HepG2 (cell line): ENCODE measurements around the gene LRPPRC. TPM values are rescaled to one million over a fixed set of nuclear protein-coding genes. Genes with fewer than 3 reads are reported as not detected.
A peak's percentile ranks its signal among the peaks of the same experiment; 100 is the strongest.

Experiments
- AHR ChIP-seq: IDR thresholded peaks from 2 replicates; pipeline ENCODE4 v1.6.1; 2018; ENCODE audit warnings: missing genetic modification reagents, missing compliant biosample characterization
- CC2D1A ChIP-seq: sonication (generic); formaldehyde crosslinking; IDR thresholded peaks from 2 replicates; pipeline ENCODE4 v1.8.1; 2023; ENCODE audit warnings: mild to moderate bottlenecking, missing genetic modification reagents
- CENPX ChIP-seq: sonication (generic); formaldehyde crosslinking; IDR thresholded peaks from 2 replicates; pipeline ENCODE4 v1.9.0; 2021; ENCODE audit warnings: mild to moderate bottlenecking, missing genetic modification reagents, moderate library complexity
- CHD2 ChIP-seq: IDR thresholded peaks from 2 replicates; pipeline ENCODE4 v1.6.1; 2011; ENCODE audit warnings: low read depth, low read length, improper control_type of control experiment
- GZF1 ChIP-seq: sonication (generic); formaldehyde crosslinking; IDR thresholded peaks from 2 replicates; pipeline ENCODE4 v1.5.1; 2020; ENCODE audit warnings: mild to moderate bottlenecking, missing genetic modification reagents
- HES4 ChIP-seq: sonication (generic); formaldehyde crosslinking; IDR thresholded peaks from 2 replicates; pipeline ENCODE4 v1.9.0; 2021; ENCODE audit warnings: mild to moderate bottlenecking, missing genetic modification reagents, borderline replicate concordance
- KAT2B ChIP-seq: fragments of 150-350 bp; IDR thresholded peaks from 2 replicates; pipeline ENCODE4 v1.6.1; 2014; ENCODE audit warnings: low read depth, low read length, borderline replicate concordance
- KAT7 ChIP-seq: IDR thresholded peaks from 2 replicates; pipeline ENCODE4 v1.6.1; 2018; ENCODE audit warnings: borderline replicate concordance, missing compliant biosample characterization
- KDM5B ChIP-seq: sonication (generic); formaldehyde crosslinking; IDR thresholded peaks from 2 replicates; pipeline ENCODE4 v1.4.0; 2020; ENCODE audit warnings: missing genetic modification reagents, mild to moderate bottlenecking, borderline replicate concordance
- MYNN ChIP-seq: sonication (generic); formaldehyde crosslinking; IDR thresholded peaks from 2 replicates; pipeline ENCODE4 v1.4.0; 2020; ENCODE audit warnings: mild to moderate bottlenecking, low read depth, missing genetic modification reagents
- PHF21A ChIP-seq: sonication (generic); formaldehyde crosslinking; IDR thresholded peaks from 2 replicates; pipeline ENCODE4 v1.5.0; 2020; ENCODE audit warnings: mild to moderate bottlenecking, missing genetic modification reagents
- SIX4 ChIP-seq: sonication (generic); formaldehyde crosslinking; IDR thresholded peaks from 2 replicates; pipeline ENCODE4 v1.4.0; 2020; ENCODE audit warnings: missing genetic modification reagents
- SNAI1 ChIP-seq: sonication (generic); formaldehyde crosslinking; IDR thresholded peaks from 2 replicates; pipeline ENCODE4 v1.5.0; 2020; ENCODE audit warnings: mild to moderate bottlenecking, missing genetic modification reagents, borderline replicate concordance
- SNRNP70 ChIP-seq: fragments of 200-400 bp; formaldehyde crosslinking; IDR thresholded peaks from 2 replicates; pipeline ENCODE4 v1.6.1; 2017; ENCODE audit warnings: mild to moderate bottlenecking, low read depth, low read length, moderate library complexity
- SP1 ChIP-seq, 2 experiments: fragments of 450-650 bp in 1 of 2; sonication (generic) in 1 of 2; formaldehyde crosslinking in 1 of 2; IDR thresholded peaks; 2 replicates each; pipeline versions ENCODE4 v1.4.0 to v1.6.1; 2016 to 2020; ENCODE audit warnings: missing genetic modification reagents in 1 of 2
- ZBTB20 ChIP-seq: sonication (generic); formaldehyde crosslinking; IDR thresholded peaks from 2 replicates; pipeline ENCODE4 v1.8.1; 2023; ENCODE audit warnings: missing genetic modification reagents, low read depth, mild to moderate bottlenecking, borderline replicate concordance
- ZBTB38 ChIP-seq: sonication (generic); formaldehyde crosslinking; IDR thresholded peaks from 2 replicates; pipeline ENCODE4 v1.5.1; 2020; ENCODE audit warnings: mild to moderate bottlenecking, missing genetic modification reagents
- ZBTB7A ChIP-seq: sonication (generic); formaldehyde crosslinking; IDR thresholded peaks from 2 replicates; pipeline ENCODE4 v1.8.0; 2022; ENCODE audit warnings: mild to moderate bottlenecking, missing genetic modification reagents
- ZFP41 ChIP-seq: sonication (generic); formaldehyde crosslinking; IDR thresholded peaks from 2 replicates; pipeline ENCODE4 v1.4.0; 2020; ENCODE audit warnings: mild to moderate bottlenecking, missing genetic modification reagents, borderline replicate concordance
- ZNF33B ChIP-seq: sonication (generic); formaldehyde crosslinking; IDR thresholded peaks from 2 replicates; pipeline ENCODE4 v1.5.1; 2020; ENCODE audit warnings: mild to moderate bottlenecking, missing genetic modification reagents
- ZNF598 ChIP-seq: sonication (generic); formaldehyde crosslinking; IDR thresholded peaks from 2 replicates; pipeline ENCODE4 v1.5.1; 2020; ENCODE audit warnings: mild to moderate bottlenecking, missing genetic modification reagents, borderline replicate concordance
- polyA plus RNA-seq, 8 experiments: library from polyadenylated mRNA; depleted of rRNA in 3 of 8; stranded (reverse) in 7 of 8; unstranded in 1 of 8; fragments of >200 nt; fragmentation: Illumina TruSeq in 4 of 8; extraction: Trizol in 4 of 8; gene quantifications; 2 replicates each; pipeline versions ENCODE4 v1.2.1 to v1.2.3, GENCODE V29; 2011 to 2016; ENCODE audit warnings: low read depth in 4 of 8, missing spikeins in 1 of 8, mixed read lengths in 1 of 8; ENCODE audit not compliant: insufficient read depth in 1 of 8
- total RNA-seq, 5 experiments: library from RNA; depleted of rRNA; stranded (reverse); fragments of >200 nt; fragmentation: Illumina TruSeq; extraction: Trizol; gene quantifications; 2 replicates each; pipeline ENCODE4 v1.2.3, GENCODE V29; 2016; ENCODE audit warnings: low read depth in 1 of 5
- TF ChIP-seq, protein P1 (sequence below): sonication (generic); formaldehyde crosslinking; IDR thresholded peaks from 2 replicates; pipeline ENCODE4 v1.5.1; 2020; ENCODE audit warnings: missing genetic modification reagents, mild to moderate bottlenecking, borderline replicate concordance
- TF ChIP-seq, protein P2 (sequence below): sonication (generic); formaldehyde crosslinking; IDR thresholded peaks from 2 replicates; pipeline ENCODE4 v1.4.0; 2020; ENCODE audit warnings: mild to moderate bottlenecking, missing genetic modification reagents
- TF ChIP-seq, protein P3 (sequence below): sonication (generic); formaldehyde crosslinking; IDR thresholded peaks from 2 replicates; pipeline ENCODE4 v1.5.0; 2020; ENCODE audit warnings: mild to moderate bottlenecking, missing genetic modification reagents

LRPPRC gene
- total and polyA plus RNA-seq, 2 of the 13 experiments (the other 11 are each of a cell fraction or from before 2014, with no cell fraction given): 117 to 167 TPM

DNA sequence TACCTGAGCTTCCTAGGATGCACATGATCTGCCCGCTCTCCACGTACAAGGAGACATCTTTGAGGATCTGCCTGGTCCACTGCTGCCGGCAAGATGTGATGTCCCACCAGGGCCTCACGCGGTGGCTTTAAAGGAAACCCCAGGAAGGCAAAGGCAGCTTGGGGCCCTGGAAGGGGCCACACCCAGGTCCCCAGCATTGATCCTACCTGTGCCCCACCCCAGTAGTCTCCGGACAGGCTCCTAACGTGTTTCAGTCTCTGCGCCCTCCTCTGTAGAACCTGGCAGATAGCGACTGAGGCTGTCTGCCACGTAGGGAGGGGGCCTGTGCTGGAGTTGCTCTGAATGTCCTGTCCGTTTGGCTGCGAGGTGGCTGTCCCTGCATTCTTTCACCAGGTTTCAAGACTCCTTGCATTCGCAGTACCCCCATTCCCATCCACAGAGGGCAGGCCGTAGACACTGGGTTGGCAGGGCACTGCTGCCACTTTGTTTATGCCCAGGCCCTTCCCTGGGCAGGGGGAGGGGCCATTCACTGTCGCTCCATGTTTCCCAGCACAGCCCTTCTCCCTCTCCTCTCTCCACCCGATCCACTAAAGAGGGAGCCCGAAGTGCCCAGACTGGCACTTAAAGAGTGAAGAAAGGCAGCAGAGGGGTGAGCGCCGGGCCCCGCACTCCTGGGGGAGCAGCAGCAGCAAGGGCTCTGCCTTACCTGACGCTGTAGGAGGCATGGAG, 157.8 kb downstream of the LRPPRC start (continued):
- TF ChIP-seq, protein P1, sequence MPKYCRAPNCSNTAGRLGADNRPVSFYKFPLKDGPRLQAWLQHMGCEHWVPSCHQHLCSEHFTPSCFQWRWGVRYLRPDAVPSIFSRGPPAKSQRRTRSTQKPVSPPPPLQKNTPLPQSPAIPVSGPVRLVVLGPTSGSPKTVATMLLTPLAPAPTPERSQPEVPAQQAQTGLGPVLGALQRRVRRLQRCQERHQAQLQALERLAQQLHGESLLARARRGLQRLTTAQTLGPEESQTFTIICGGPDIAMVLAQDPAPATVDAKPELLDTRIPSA: no peak
- TF ChIP-seq ZNF598 (peak; percentile 15; the same call in 1 of the 2 replicates), CENPX (CRISPR knock-in tag) (no peak), SNRNP70 (no peak), KDM5B (0 out of 2 replicates have a peak, but pooled peaks have one; percentile 2), ZNF33B (no peak), ZBTB7A (CRISPR knock-in tag) (no peak), CHD2 (no peak), KAT7 (CRISPR knock-in tag) (no peak; the same call in 1 of the 2 replicates), KAT2B (no peak), SIX4 (CRISPR knock-in tag) (no peak), ZFP41 (CRISPR knock-in tag) (no peak), ZBTB38 (CRISPR knock-in tag) (peak; percentile 93; the same call in 1 of the 2 replicates), ZBTB20 (CRISPR knock-in tag) (no peak), SNAI1 (CRISPR knock-in tag) (no peak), MYNN (CRISPR knock-in tag) (no peak), PHF21A (CRISPR knock-in tag) (no peak), GZF1 (CRISPR knock-in tag) (0 out of 2 replicates have a peak, but pooled peaks have one; percentile 14), HES4 (CRISPR knock-in tag) (no peak), SP1 (IDR thresholded peaks at IDR 0.05) (no peak), SP1 (CRISPR knock-in tag; IDR thresholded peaks at IDR 0.05) (no peak), AHR (CRISPR knock-in tag) (no peak), CC2D1A (CRISPR knock-in tag) (no peak)
- TF ChIP-seq, protein P2, sequence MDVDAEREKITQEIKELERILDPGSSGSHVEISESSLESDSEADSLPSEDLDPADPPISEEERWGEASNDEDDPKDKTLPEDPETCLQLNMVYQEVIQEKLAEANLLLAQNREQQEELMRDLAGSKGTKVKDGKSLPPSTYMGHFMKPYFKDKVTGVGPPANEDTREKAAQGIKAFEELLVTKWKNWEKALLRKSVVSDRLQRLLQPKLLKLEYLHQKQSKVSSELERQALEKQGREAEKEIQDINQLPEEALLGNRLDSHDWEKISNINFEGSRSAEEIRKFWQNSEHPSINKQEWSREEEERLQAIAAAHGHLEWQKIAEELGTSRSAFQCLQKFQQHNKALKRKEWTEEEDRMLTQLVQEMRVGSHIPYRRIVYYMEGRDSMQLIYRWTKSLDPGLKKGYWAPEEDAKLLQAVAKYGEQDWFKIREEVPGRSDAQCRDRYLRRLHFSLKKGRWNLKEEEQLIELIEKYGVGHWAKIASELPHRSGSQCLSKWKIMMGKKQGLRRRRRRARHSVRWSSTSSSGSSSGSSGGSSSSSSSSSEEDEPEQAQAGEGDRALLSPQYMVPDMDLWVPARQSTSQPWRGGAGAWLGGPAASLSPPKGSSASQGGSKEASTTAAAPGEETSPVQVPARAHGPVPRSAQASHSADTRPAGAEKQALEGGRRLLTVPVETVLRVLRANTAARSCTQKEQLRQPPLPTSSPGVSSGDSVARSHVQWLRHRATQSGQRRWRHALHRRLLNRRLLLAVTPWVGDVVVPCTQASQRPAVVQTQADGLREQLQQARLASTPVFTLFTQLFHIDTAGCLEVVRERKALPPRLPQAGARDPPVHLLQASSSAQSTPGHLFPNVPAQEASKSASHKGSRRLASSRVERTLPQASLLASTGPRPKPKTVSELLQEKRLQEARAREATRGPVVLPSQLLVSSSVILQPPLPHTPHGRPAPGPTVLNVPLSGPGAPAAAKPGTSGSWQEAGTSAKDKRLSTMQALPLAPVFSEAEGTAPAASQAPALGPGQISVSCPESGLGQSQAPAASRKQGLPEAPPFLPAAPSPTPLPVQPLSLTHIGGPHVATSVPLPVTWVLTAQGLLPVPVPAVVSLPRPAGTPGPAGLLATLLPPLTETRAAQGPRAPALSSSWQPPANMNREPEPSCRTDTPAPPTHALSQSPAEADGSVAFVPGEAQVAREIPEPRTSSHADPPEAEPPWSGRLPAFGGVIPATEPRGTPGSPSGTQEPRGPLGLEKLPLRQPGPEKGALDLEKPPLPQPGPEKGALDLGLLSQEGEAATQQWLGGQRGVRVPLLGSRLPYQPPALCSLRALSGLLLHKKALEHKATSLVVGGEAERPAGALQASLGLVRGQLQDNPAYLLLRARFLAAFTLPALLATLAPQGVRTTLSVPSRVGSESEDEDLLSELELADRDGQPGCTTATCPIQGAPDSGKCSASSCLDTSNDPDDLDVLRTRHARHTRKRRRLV: no peak
- TF ChIP-seq, protein P3, sequence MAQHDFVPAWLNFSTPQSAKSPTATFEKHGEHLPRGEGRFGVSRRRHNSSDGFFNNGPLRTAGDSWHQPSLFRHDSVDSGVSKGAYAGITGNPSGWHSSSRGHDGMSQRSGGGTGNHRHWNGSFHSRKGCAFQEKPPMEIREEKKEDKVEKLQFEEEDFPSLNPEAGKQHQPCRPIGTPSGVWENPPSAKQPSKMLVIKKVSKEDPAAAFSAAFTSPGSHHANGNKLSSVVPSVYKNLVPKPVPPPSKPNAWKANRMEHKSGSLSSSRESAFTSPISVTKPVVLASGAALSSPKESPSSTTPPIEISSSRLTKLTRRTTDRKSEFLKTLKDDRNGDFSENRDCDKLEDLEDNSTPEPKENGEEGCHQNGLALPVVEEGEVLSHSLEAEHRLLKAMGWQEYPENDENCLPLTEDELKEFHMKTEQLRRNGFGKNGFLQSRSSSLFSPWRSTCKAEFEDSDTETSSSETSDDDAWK (CRISPR knock-in tag): no peak
